GM18909 (cell line): ENCODE data around the gene RMND1.
"Not testable (repeated sequence)": the region's sequence is repeated elsewhere in the genome, so short reads cannot be mapped to it uniquely, and the experiment has no call there.

Experiments used
- ATAC-seq: cut with Tn5 transposase; IDR thresholded peaks from one replicate; pipeline ENCODE4 v1.9.1; 2021; ENCODE audit warnings: mild to moderate bottlenecking; ENCODE audit not compliant: unreplicated experiment, poor library complexity

Gene RMND1

GRCh38 chr6:151389618-151390275 lies 62.2 kb downstream of the RMND1 start:
- ATAC-seq, result peak; percentile 72

- no peak for ATAC-seq
Observed at GRCh38 chr6:151388997-151389617, 62.8 kb downstream of the RMND1 start.

GRCh38 chr6:151388236-151388635 lies 63.7 kb downstream of the RMND1 start:
- ATAC-seq, result no peak

- ATAC-seq, result no peak
Observed at GRCh38 chr6:151387175-151387970, 64.6 kb downstream of the RMND1 start.

- ATAC-seq, result no peak
Observed at GRCh38 chr6:151385177-151385576, 66.7 kb downstream of the RMND1 start.

- no peak for ATAC-seq
Observed at GRCh38 chr6:151384151-151384550, 67.8 kb downstream of the RMND1 start.

GRCh38 chr6:151382631-151383030 lies 69.3 kb downstream of the RMND1 start:
- ATAC-seq, result not testable (repeated sequence)

- no peak for ATAC-seq
Observed at GRCh38 chr6:151381722-151382121, 70.2 kb downstream of the RMND1 start.

- ATAC-seq, result peak; percentile 32
Observed at GRCh38 chr6:151380848-151381205, 71.1 kb downstream of the RMND1 start.

GRCh38 chr6:151379933-151380847 lies 71.7 kb downstream of the RMND1 start:
- peak; percentile 50 for ATAC-seq

- ATAC-seq, result no peak
Observed at GRCh38 chr6:151377095-151377494, 74.8 kb downstream of the RMND1 start.

- ATAC-seq, result peak; percentile 38
Observed at GRCh38 chr6:151376440-151376839, 75.5 kb downstream of the RMND1 start.

- ATAC-seq, result no peak
Observed at GRCh38 chr6:151375833-151376232, 76.1 kb downstream of the RMND1 start.

GRCh38 chr6:151374036-151374683 lies 77.8 kb downstream of the RMND1 start:
- ATAC-seq, result no peak

GRCh38 chr6:151372164-151372563 lies 79.8 kb downstream of the RMND1 start:
- no peak for ATAC-seq

GRCh38 chr6:151370509-151371078 lies 81.3 kb downstream of the RMND1 start:
- ATAC-seq, result no peak

- ATAC-seq, result no peak
Observed at GRCh38 chr6:151365233-151365632, 86.7 kb downstream of the RMND1 start.

- no peak for ATAC-seq
Observed at GRCh38 chr6:151359486-151359885, 92.4 kb downstream of the RMND1 start.

GRCh38 chr6:151358475-151358874 lies 93.5 kb downstream of the RMND1 start:
- no peak for ATAC-seq
